GM06990 (cell line): ENCODE data around the gene OPN4.

Source experiments
- DNase-seq: peaks from one replicate; pipeline ENCODE4 v3.0.0-alpha.2; 2011; ENCODE audit not compliant: insufficient read length; ENCODE audit errors: extremely low read depth
- H3K27me3 ChIP-seq: replicated peaks from 2 replicates; pipeline ENCODE4 v1.6.0; 2011; ENCODE audit warnings: low read length; ENCODE audit not compliant: control insufficient read depth, insufficient read depth
- H3K36me3 ChIP-seq: 2 replicates; pipeline ENCODE4 v1.5.1; 2011; ENCODE audit warnings: low read length; ENCODE audit not compliant: control insufficient read depth, insufficient read depth
- H3K4me3 ChIP-seq: replicated peaks from 2 replicates; pipeline ENCODE4 v1.5.1; 2011; ENCODE audit warnings: low read depth, mild to moderate bottlenecking, control low read depth, low read length
- TF ChIP-seq, protein P1 (sequence below): IDR thresholded peaks from 2 replicates; pipeline ENCODE4 v1.5.1; 2011; ENCODE audit warnings: low read length, control low read depth, mild to moderate bottlenecking, inconsistent platforms; ENCODE audit not compliant: insufficient read depth, poor library complexity, severe bottlenecking

OPN4 gene

GRCh38 chr10:86663576-86664339 lies 9.4 kb downstream of the OPN4 start:
- DNase-seq, result no peak
- Histone ChIP-seq H3K27me3 (no peaks in the 10 kb centered on the region; the same call in 1 of the 2 replicates), H3K36me3 (no peaks in the 10 kb centered on the region), H3K4me3 (no peak overlapping the region)
- TF ChIP-seq, protein P1, sequence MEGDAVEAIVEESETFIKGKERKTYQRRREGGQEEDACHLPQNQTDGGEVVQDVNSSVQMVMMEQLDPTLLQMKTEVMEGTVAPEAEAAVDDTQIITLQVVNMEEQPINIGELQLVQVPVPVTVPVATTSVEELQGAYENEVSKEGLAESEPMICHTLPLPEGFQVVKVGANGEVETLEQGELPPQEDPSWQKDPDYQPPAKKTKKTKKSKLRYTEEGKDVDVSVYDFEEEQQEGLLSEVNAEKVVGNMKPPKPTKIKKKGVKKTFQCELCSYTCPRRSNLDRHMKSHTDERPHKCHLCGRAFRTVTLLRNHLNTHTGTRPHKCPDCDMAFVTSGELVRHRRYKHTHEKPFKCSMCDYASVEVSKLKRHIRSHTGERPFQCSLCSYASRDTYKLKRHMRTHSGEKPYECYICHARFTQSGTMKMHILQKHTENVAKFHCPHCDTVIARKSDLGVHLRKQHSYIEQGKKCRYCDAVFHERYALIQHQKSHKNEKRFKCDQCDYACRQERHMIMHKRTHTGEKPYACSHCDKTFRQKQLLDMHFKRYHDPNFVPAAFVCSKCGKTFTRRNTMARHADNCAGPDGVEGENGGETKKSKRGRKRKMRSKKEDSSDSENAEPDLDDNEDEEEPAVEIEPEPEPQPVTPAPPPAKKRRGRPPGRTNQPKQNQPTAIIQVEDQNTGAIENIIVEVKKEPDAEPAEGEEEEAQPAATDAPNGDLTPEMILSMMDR, result no peak

- peaks cover 1% of the 10 kb centered on the region; the same call in 1 of the 2 replicates for H3K27me3 ChIP-seq
- H3K36me3 ChIP-seq, result no peaks in the 10 kb centered on the region
- H3K4me3 ChIP-seq, result no peak overlapping the region
- TF ChIP-seq, protein P1, result no peak
- DNase-seq, result no peak
Measured at GRCh38 chr10:86664341-86665217, 10.2 kb downstream of the OPN4 start.

DNA sequence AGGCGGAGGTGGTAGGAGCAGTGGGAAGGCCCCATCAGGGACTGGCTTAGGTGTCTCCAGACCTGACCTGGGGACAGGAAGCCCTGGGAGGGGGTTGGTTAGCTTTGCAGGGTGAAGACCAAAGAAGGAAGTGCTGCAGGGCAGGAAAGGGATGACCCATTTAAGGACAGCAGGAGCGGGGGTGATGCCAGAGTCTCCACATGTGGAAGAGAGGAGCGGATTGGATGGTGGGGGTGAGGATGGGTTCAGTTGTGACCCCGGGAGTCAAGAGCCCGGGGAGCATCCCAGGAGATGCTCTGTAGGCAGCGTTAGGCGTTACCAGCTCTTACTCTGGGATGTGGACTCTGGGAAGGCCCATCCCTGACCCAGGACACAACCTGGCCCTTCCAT lies 10.9 kb downstream of the OPN4 start:
- Histone ChIP-seq H3K27me3 (peaks cover 1% of the 10 kb centered on the region; the same call in 1 of the 2 replicates), H3K4me3 (no peak overlapping the region), H3K36me3 (no peaks in the 10 kb centered on the region)
- TF ChIP-seq, protein P1, result no peak
- DNase-seq, result no peak

DNA sequence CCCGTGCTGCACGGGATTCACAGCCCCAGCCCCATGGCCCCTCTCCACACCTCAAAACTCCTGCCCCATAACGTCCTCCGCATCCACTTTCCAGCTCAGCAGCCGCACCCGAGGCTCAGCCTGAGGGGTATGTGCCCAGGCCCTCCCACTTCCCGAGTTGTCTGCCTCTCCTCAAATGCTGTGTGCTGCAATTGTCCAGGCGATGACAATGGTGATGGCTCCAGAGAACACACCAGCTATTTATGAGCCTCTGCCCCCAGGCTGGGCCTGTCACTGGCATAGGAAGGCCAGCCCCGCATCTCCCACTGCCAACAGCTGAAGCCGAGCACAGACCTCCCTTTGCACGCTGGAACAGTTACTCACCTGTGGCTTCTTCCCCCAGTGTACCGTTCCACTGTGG lies 11.5 kb downstream of the OPN4 start:
- Histone ChIP-seq H3K36me3 (no peaks in the 10 kb centered on the region), H3K4me3 (no peak overlapping the region), H3K27me3 (peaks cover 1% of the 10 kb centered on the region; the same call in 1 of the 2 replicates)
- no peak for DNase-seq
- TF ChIP-seq, protein P1, result no peak

DNA sequence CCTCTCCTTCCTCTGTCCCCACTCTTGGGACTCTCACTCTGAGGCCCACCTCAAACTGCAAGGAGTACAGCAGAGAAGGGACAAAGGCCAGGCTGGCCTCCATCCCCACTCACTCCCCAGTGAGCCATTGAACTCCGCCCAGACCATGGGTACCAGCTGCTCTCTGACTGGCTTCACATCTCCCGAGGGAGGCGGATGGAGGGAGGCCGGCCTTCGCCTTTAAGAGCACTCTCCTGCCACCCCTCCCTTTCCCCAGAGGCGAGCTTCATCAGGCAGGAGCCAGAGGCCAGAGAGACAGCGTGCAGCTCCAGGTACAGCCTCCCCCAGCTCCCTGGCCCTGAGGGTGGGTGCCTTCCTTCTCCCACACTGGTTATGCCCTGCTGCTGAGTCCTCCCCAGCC lies 12.2 kb downstream of the OPN4 start:
- peaks cover 1% of the 10 kb centered on the region; the same call in 1 of the 2 replicates for H3K27me3 ChIP-seq
- no peak for DNase-seq
- no peak overlapping the region for H3K4me3 ChIP-seq
- TF ChIP-seq, protein P1, result no peak
- no peaks in the 10 kb centered on the region for H3K36me3 ChIP-seq
